Right lobe of liver (tissue), 6 donors: Measurements from ENCODE around the gene SMG1. TPM values are rescaled to one million over a fixed set of nuclear protein-coding genes. Genes with fewer than 3 reads are reported as not detected.

Experiments
- ATAC-seq, 4 donors: fragments of 200-7000 bp; cut with Tn5 transposase; one replicate each; pipeline ENCODE4 v1.9.1; 2020; ENCODE audit warnings: mild to moderate bottlenecking in 4 of 4, moderate library complexity in 4 of 4
- DNase-seq, 3 donors: peaks; one replicate each; pipeline ENCODE4 v3.0.0-alpha.2; 2020
- H3K27ac ChIP-seq, 3 donors: fragments of 200-600 bp; one replicate each; pipeline ENCODE4 v1.8.0; 2022
- H3K27me3 ChIP-seq, 2 donors: fragments of 200-600 bp; one replicate each; pipeline ENCODE4 v1.8.0; 2022
- H3K36me3 ChIP-seq, 4 donors: fragments of 200-600 bp; sonication (generic) in 1 of 4; one replicate each; pipeline versions ENCODE4 v1.5.1 to v1.8.0; 2017 to 2022; ENCODE audit warnings: control low read depth in 1 of 4
- H3K4me1 ChIP-seq, 4 donors: fragments of 200-600 bp; sonication (generic) in 1 of 4; one replicate each; pipeline versions ENCODE4 v1.5.1 to v1.8.0; 2017 to 2022; ENCODE audit warnings: control low read depth in 1 of 4
- H3K4me3 ChIP-seq, 3 donors: fragments of 200-600 bp; one replicate each; pipeline ENCODE4 v1.8.0; 2022
- H3K9me3 ChIP-seq, 4 donors: fragments of 200-600 bp; sonication (generic) in 1 of 4; one replicate each; pipeline versions ENCODE4 v1.5.1 to v1.8.0; 2017 to 2022; ENCODE audit warnings: control low read depth in 1 of 4
- POLR2A ChIP-seq: fragments of 450-650 bp; IDR thresholded peaks from one replicate; pipeline ENCODE4 v1.6.1; 2017; ENCODE audit warnings: antibody characterized with exemption, mild to moderate bottlenecking
- WGBS: methylation state at CpG from one replicate; pipeline ENCODE4 v1.1.6; 2018; ENCODE audit warnings: low coverage, low lambda C conversion rate; ENCODE audit not compliant: insufficient coverage; ENCODE audit errors: missing lambda C conversion rate; 5-methylcytosine and 5-hydroxymethylcytosine counted together
- intact Hi-C, 2 donors: fragments of 100-400 bp; cut with DNase I; formaldehyde crosslinking; loops; one replicate each; pipeline versions ENCODE4 v1.11.2 to v1.14.1; 2022
- total RNA-seq, 6 experiments: library from RNA; depleted of rRNA in 2 of 6; stranded (reverse); fragments of >200 nt in 2 of 6; fragmentation: NEBNext Ultra II Directional in 3 of 6; extraction: Animal tissue kit (Norgen Biotek cat#: 25700) in 3 of 6; gene quantifications; one replicate each; pipeline versions ENCODE4 v1.1.0 to v1.2.4, GENCODE V29; 2016 to 2023
- TF ChIP-seq, protein P1 (sequence below), 4 donors: fragments of 200-600 bp in 3 of 4; fragments of 450-650 bp in 1 of 4; IDR thresholded peaks; one replicate each; pipeline versions ENCODE4 v1.5.1 to v1.8.0; 2016 to 2022; ENCODE audit warnings: antibody characterized with exemption in 4 of 4, mild to moderate bottlenecking in 2 of 4
- donor health status: DM: no; HTN: yes; CAD: no.
- donor health status: DM: no; HTN: no; CAD: no.
- donor health status: DM: no; HTN: no; CAD: no.
- donor health status: DM: no; HTN: yes; CAD: no.
- donor health status: DM: no; HTN: yes; CAD: no.

Gene SMG1
- total RNA-seq, 6 experiments from 2014 or later: 29.6 to 45.9 (median 33.8) TPM

GRCh38 chr16:18834864-18835263 lies 91.3 kb downstream of the SMG1 start:
- intact Hi-C loops: no loop called here
- H3K4me3 ChIP-seq: no peak overlapping the region
- H3K27me3 ChIP-seq: no peaks in the 10 kb centered on the region
- H3K9me3 ChIP-seq: no peaks in the 10 kb centered on the region
- no peak overlapping the region for H3K27ac ChIP-seq
- no peak for DNase-seq
- no peak for ATAC-seq
- 64% methylated on average over 4 of the region's 4 CpGs for WGBS
- no peak for TF ChIP-seq POLR2A
- TF ChIP-seq, protein P1, sequence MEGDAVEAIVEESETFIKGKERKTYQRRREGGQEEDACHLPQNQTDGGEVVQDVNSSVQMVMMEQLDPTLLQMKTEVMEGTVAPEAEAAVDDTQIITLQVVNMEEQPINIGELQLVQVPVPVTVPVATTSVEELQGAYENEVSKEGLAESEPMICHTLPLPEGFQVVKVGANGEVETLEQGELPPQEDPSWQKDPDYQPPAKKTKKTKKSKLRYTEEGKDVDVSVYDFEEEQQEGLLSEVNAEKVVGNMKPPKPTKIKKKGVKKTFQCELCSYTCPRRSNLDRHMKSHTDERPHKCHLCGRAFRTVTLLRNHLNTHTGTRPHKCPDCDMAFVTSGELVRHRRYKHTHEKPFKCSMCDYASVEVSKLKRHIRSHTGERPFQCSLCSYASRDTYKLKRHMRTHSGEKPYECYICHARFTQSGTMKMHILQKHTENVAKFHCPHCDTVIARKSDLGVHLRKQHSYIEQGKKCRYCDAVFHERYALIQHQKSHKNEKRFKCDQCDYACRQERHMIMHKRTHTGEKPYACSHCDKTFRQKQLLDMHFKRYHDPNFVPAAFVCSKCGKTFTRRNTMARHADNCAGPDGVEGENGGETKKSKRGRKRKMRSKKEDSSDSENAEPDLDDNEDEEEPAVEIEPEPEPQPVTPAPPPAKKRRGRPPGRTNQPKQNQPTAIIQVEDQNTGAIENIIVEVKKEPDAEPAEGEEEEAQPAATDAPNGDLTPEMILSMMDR (IDR thresholded peaks at IDR 0.05): no peak
- peaks cover 0 to 9% (median 0%) of the 10 kb centered on the region in 4 donors for H3K4me1 ChIP-seq
- H3K36me3 ChIP-seq: peaks cover 7 to 88% (median 61%) of the 10 kb centered on the region in 4 donors

- intact Hi-C loops: no loop called here
- 94% methylated on average over 6 of the region's 9 CpGs for WGBS
- TF ChIP-seq POLR2A: no peak
- TF ChIP-seq, protein P1 (IDR thresholded peaks at IDR 0.05): no peak
- Histone ChIP-seq H3K4me1 (no peaks in the 10 kb centered on the region), H3K4me3 (no peak overlapping the region), H3K27ac (no peak overlapping the region), H3K36me3 (peaks cover 7 to 94% (median 67%) of the 10 kb centered on the region in 4 donors), H3K9me3 (no peaks in the 10 kb centered on the region), H3K27me3 (no peaks in the 10 kb centered on the region)
- DNase-seq: no peak
- no peak for ATAC-seq
Observed at GRCh38 chr16:18833707-18834505, 92.3 kb downstream of the SMG1 start.

GRCh38 chr16:18832613-18833012 lies 93.6 kb downstream of the SMG1 start:
- H3K36me3 ChIP-seq: peaks cover 7 to 94% (median 68%) of the 10 kb centered on the region in 4 donors
- peaks cover 0 to 6% (median 0%) of the 10 kb centered on the region in 4 donors for H3K4me1 ChIP-seq
- no peaks in the 10 kb centered on the region for H3K27me3 ChIP-seq
- no peak overlapping the region for H3K27ac ChIP-seq
- DNase-seq (no peak), ATAC-seq (no peak)
- TF ChIP-seq POLR2A: no peak
- TF ChIP-seq, protein P1 (IDR thresholded peaks at IDR 0.05): no peak
- no peaks in the 10 kb centered on the region for H3K9me3 ChIP-seq
- no peak overlapping the region for H3K4me3 ChIP-seq
- 93% methylated on average over 8 of the region's 8 CpGs for WGBS
- intact Hi-C loops: no loop called here

DNA sequence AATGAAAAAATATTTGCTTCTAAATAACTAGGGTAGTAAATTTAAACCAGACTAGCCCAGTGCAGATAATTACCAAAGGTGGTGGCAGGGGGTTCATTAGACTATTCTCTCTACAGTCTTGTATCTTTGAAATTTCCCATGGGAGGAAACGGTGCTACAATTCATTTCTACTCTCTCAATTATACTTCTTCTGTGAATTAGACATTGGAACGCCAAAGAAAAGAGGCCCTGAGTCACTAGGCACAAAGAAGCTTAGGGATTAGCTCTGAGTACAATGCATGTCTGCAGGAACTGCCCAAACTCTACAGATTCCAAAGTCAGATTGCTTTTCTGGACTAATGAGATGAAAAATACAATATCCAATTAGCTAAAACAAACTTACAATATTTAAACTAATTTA lies 94.2 kb downstream of the SMG1 start:
- DNase-seq (no peak), ATAC-seq (no peak)
- WGBS: 92% methylated on average over 2 of the region's 2 CpGs
- peaks cover 0 to 6% (median 0%) of the 10 kb centered on the region in 4 donors for H3K4me1 ChIP-seq
- peaks cover 7 to 93% (median 65%) of the 10 kb centered on the region in 4 donors for H3K36me3 ChIP-seq
- intact Hi-C loops: no loop called here
- TF ChIP-seq POLR2A: no peak
- TF ChIP-seq, protein P1 (IDR thresholded peaks at IDR 0.05): no peak
- no peaks in the 10 kb centered on the region for H3K27me3 ChIP-seq
- no peak overlapping the region for H3K27ac ChIP-seq
- H3K4me3 ChIP-seq: no peak overlapping the region
- no peaks in the 10 kb centered on the region for H3K9me3 ChIP-seq
